GM21576 (cell line): ENCODE measurements around the gene BPI.
"Not testable (repeated sequence)": the region's sequence is repeated elsewhere in the genome, so short reads cannot be mapped to it uniquely, and the experiment has no call there.

Source experiments
- ATAC-seq: cut with Tn5 transposase; IDR thresholded peaks from one replicate; pipeline ENCODE4 v1.9.1; 2021; ENCODE audit warnings: mild to moderate bottlenecking, moderate library complexity; ENCODE audit not compliant: unreplicated experiment

The BPI gene

GRCh38 chr20:38355161-38356012, 51.4 kb downstream of the BPI start:
- no peak for ATAC-seq

DNA sequence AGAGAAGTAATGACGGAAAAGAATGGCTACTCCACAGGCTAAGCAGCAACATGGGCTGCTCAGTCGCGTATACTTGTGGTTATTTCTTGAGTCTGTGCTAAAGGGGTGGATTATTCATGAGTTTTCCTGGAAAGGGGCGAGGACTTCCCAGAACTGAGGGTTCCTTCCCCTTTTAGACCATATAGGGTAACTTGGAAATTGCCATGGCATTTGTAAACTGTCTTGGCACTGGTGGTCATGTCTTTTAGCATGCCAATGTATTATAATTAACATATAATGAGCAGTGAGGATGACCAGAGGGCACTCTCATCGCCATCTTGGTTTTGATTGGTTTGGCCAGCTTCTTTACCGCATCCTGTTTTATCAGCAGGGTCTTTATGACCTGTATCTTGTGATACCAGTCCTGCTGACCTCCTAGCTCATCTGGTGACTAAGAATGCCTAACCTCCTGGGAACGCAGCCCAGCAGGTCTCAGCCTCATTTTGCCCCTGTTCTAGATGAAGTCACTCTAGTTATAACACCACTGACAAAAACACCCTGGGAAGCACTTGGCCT, 53.8 kb downstream of the BPI start:
- ATAC-seq, result no peak

DNA sequence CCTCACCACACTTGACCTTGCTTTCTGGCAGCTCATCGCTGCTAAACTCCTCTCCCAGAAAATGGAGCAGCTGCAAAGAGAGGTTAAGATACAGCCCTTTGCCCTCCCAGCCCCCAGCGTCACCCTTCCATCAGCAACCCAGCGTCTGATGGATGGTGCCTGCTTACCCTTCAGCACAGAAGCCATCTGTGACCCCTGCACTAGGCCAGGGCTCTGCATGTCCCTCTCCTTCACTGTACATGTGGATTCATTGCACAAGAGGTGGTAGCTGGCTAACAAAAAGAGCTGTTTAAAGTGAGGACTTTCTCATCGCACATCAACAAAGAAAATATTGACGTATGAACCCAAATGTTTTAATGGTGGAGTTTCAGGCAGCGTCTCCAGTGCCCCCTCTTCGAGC, 54.6 kb downstream of the BPI start:
- ATAC-seq, result no peak

DNA sequence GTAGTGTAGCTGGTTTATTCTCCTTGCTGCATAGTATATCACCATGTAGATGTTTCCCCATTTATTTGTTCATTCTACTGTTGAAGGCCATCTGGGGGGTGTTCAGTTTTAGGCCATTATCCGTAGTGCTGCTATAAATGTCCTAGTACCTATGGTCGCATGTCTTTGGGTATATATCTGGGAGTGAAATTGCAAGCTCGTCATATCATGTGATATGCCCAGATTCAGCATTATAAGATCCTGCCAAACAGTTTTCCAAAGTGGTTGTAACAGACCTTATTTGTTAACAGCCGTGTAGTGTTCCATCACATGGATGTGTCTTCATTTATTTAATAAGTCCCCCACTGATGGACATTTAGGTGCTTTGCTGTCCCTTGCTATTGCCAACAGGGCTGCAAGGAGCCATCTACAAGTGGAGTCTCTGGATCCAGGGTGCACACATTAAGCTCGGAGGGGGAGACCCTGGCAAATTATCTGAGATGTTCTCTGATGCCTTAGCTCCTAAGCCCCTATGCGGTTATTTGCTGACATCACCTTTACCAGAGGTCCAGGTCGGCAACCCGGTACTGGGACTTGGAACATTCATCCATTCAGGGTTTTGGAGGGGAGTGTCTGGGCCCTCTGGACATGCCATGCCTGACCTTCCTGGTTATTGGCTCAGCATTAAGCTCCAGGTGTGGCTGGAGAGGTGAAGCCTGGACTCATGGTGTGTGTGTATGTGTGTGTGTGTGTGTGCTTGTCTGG, 59.2 kb downstream of the BPI start:
- ATAC-seq, result no peak

DNA sequence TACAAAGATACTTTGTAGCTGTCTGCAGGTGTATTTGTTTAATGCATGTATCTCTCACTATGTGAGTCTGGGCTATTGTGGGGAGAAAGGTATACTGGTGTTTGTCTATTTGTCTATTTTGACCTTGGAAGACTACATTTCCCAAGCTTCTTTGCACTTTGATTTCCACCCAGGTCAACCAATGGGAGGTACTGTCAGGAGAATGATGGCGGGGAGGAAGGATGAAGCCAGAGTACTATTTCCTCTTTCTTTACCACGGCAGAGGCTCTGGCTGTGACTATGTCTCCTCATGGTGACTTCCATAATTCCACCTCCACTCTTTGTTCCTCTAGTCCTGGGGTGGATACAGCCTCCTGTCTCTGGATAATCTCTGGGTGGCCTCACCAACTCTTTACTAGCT, 65.4 kb downstream of the BPI start:
- no peak for ATAC-seq

- ATAC-seq, result no peak
Measured at GRCh38 chr20:38372806-38373205, 68.8 kb downstream of the BPI start.

GRCh38 chr20:38373231-38373867, 69.4 kb downstream of the BPI start:
- no peak for ATAC-seq

DNA sequence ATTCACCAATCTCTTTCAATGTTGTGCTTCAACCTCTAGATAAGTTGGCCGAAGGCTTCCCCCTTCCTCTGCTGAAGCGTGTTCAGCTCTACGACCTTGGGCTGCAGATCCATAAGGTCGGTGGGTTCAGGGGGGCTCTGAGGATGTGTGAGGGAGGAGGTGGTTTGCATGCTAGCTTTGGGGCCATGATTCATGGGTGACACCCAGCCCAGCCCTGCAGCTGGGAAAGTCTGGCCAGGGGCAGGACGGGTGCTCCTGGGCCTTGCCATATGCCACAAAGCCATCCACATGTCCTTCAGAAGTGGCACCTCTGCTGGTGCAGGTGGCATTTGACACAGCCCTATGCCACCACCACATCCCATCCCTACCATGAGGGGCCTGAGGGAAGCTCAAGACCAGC, 69.9 kb downstream of the BPI start:
- no peak for ATAC-seq

- no peak for ATAC-seq
Measured at GRCh38 chr20:38377039-38377685, 73.2 kb downstream of the BPI start.

DNA sequence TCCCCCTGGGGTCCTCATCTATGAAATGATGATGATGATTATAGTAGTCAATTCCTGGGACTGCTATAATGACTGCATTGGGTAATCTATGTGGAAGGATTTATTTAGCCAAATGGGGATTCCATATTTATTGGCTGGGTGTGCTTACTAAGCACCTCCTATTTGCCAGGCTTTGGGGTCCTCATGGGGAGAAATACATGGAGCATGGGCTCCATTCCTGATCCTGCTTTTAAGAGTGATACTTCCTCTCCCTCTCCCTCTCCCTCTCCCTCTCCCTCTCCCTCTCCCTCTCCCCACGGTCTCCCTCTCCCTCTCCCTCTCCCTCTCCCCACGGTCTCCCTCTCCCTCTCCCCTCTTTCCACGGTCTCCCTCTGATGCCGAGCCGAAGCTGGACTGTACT, 73.9 kb downstream of the BPI start:
- ATAC-seq, result not testable (repeated sequence)

GRCh38 chr20:38383147-38383546, 79.2 kb downstream of the BPI start:
- ATAC-seq, result no peak

GRCh38 chr20:38386004-38386403, 82.0 kb downstream of the BPI start:
- no peak for ATAC-seq

DNA sequence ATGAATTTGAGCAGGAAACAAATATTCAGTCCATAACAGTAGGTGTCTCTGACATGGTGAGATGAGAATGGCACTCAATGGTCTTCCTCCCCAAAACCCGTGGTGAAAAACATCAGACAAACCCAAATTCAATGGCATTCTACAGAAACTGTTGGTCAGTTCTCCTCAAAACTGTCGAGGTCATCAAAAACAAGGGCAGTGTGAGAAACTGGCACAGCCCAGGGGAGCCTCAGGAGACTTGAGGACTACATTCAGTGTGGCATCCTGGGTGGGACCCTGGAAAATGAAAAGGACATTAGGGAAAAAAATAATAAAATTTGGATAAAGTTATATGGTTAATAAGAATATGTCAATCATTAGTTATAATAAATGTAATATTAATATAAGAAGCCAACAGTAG, 82.9 kb downstream of the BPI start:
- no peak for ATAC-seq
